ENCODE results near the gene BEX3. TPM values are rescaled to one million over a fixed set of nuclear protein-coding genes. Genes with fewer than 3 reads are reported as not detected.

Gene BEX3
- total and polyA plus RNA-seq, 2 experiments from 2014 or later = 427 to 714 TPM

DNA sequence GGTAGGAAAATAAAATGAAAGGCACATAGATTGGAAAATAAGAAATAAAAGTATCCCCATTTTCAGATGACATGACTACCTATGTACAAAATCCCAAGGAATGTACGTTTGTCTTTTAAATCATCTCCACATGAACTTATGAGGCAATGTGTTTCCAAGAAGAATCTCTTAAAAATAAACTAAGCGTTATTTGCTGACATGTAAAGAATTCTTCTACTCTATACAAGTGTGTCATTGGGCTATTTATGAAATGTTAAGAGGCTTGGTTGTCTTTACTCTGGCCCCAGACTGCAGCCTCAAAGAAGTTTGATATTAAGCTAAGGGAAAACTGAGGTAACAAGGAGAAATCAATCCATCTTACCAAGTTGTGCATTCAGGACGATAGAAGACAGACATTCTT is 17.1 kb downstream of the BEX3 start:
- Mint-ChIP-seq H3K4me1 (peaks cover 4% of the 10 kb centered on the region; the same call in 2 of the 3 replicates), H3K9me3 (no peaks in the 10 kb centered on the region), H3K27ac (no peak overlapping the region), H3K4me3 (no peak overlapping the region), H3K27me3 (ENCODE audit: insufficient read depth, low read depth, poor library complexity) (peaks cover 3% of the 10 kb centered on the region), H3K36me3 (ENCODE audit: low read depth) (no peaks in the 10 kb centered on the region)
- TF ChIP-seq ZNF114 (CRISPR knock-in tag; IDR thresholded peaks at IDR 0.05) (no peak), EZH2phosphoT487 (IDR thresholded peaks at IDR 0.05; ENCODE audit: unreplicated experiment) (no peak), STAT1 (IDR thresholded peaks at IDR 0.05; ENCODE audit: unreplicated experiment) (no peak), JUNB (IDR thresholded peaks at IDR 0.05; ENCODE audit: unreplicated experiment) (no peak), POLR2AphosphoS5 (IDR thresholded peaks at IDR 0.05; ENCODE audit: low read depth) (no peak), EZH2 (IDR thresholded peaks at IDR 0.05; ENCODE audit: low read depth, unreplicated experiment) (no peak), ZNF331 (CRISPR knock-in tag; IDR thresholded peaks at IDR 0.05; ENCODE audit: low read depth) (no peak), NANOG (IDR thresholded peaks at IDR 0.05; ENCODE audit: borderline replicate concordance) (no peak), CREB1 (CRISPR knock-in tag; IDR thresholded peaks at IDR 0.05; ENCODE audit: low read depth) (no peak)
- TF ChIP-seq, protein P1, sequence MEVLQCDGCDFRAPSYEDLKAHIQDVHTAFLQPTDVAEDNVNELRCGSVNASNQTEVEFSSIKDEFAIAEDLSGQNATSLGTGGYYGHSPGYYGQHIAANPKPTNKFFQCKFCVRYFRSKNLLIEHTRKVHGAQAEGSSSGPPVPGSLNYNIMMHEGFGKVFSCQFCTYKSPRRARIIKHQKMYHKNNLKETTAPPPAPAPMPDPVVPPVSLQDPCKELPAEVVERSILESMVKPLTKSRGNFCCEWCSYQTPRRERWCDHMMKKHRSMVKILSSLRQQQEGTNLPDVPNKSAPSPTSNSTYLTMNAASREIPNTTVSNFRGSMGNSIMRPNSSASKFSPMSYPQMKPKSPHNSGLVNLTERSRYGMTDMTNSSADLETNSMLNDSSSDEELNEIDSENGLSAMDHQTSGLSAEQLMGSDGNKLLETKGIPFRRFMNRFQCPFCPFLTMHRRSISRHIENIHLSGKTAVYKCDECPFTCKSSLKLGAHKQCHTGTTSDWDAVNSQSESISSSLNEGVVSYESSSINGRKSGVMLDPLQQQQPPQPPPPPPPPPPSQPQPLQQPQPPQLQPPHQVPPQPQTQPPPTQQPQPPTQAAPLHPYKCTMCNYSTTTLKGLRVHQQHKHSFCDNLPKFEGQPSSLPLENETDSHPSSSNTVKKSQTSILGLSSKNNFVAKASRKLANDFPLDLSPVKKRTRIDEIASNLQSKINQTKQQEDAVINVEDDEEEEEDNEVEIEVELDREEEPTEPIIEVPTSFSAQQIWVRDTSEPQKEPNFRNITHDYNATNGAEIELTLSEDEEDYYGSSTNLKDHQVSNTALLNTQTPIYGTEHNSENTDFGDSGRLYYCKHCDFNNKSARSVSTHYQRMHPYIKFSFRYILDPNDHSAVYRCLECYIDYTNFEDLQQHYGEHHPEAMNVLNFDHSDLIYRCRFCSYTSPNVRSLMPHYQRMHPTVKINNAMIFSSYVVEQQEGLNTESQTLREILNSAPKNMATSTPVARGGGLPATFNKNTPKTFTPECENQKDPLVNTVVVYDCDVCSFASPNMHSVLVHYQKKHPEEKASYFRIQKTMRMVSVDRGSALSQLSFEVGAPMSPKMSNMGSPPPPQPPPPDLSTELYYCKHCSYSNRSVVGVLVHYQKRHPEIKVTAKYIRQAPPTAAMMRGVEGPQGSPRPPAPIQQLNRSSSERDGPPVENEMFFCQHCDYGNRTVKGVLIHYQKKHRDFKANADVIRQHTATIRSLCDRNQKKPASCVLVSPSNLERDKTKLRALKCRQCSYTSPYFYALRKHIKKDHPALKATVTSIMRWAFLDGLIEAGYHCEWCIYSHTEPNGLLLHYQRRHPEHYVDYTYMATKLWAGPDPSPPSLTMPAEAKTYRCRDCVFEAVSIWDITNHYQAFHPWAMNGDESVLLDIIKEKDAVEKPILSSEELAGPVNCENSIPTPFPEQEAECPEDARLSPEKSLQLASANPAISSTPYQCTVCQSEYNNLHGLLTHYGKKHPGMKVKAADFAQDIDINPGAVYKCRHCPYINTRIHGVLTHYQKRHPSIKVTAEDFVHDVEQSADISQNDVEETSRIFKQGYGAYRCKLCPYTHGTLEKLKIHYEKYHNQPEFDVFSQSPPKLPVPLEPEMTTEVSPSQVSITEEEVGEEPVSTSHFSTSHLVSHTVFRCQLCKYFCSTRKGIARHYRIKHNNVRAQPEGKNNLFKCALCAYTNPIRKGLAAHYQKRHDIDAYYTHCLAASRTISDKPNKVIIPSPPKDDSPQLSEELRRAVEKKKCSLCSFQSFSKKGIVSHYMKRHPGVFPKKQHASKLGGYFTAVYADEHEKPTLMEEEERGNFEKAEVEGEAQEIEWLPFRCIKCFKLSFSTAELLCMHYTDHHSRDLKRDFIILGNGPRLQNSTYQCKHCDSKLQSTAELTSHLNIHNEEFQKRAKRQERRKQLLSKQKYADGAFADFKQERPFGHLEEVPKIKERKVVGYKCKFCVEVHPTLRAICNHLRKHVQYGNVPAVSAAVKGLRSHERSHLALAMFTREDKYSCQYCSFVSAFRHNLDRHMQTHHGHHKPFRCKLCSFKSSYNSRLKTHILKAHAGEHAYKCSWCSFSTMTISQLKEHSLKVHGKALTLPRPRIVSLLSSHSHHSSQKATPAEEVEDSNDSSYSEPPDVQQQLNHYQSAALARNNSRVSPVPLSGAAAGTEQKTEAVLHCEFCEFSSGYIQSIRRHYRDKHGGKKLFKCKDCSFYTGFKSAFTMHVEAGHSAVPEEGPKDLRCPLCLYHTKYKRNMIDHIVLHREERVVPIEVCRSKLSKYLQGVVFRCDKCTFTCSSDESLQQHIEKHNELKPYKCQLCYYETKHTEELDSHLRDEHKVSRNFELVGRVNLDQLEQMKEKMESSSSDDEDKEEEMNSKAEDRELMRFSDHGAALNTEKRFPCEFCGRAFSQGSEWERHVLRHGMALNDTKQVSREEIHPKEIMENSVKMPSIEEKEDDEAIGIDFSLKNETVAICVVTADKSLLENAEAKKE (CRISPR knock-in tag; IDR thresholded peaks at IDR 0.05) = no peak
- TF ChIP-seq, protein P2, sequence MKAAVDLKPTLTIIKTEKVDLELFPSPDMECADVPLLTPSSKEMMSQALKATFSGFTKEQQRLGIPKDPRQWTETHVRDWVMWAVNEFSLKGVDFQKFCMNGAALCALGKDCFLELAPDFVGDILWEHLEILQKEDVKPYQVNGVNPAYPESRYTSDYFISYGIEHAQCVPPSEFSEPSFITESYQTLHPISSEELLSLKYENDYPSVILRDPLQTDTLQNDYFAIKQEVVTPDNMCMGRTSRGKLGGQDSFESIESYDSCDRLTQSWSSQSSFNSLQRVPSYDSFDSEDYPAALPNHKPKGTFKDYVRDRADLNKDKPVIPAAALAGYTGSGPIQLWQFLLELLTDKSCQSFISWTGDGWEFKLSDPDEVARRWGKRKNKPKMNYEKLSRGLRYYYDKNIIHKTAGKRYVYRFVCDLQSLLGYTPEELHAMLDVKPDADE (IDR thresholded peaks at IDR 0.05) = no peak
- TF ChIP-seq, protein P3, sequence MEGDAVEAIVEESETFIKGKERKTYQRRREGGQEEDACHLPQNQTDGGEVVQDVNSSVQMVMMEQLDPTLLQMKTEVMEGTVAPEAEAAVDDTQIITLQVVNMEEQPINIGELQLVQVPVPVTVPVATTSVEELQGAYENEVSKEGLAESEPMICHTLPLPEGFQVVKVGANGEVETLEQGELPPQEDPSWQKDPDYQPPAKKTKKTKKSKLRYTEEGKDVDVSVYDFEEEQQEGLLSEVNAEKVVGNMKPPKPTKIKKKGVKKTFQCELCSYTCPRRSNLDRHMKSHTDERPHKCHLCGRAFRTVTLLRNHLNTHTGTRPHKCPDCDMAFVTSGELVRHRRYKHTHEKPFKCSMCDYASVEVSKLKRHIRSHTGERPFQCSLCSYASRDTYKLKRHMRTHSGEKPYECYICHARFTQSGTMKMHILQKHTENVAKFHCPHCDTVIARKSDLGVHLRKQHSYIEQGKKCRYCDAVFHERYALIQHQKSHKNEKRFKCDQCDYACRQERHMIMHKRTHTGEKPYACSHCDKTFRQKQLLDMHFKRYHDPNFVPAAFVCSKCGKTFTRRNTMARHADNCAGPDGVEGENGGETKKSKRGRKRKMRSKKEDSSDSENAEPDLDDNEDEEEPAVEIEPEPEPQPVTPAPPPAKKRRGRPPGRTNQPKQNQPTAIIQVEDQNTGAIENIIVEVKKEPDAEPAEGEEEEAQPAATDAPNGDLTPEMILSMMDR (conservative IDR thresholded peaks at IDR 0.05; ENCODE audit: low read depth in 2 of 2) = no peak
- TF ChIP-seq, protein P4, sequence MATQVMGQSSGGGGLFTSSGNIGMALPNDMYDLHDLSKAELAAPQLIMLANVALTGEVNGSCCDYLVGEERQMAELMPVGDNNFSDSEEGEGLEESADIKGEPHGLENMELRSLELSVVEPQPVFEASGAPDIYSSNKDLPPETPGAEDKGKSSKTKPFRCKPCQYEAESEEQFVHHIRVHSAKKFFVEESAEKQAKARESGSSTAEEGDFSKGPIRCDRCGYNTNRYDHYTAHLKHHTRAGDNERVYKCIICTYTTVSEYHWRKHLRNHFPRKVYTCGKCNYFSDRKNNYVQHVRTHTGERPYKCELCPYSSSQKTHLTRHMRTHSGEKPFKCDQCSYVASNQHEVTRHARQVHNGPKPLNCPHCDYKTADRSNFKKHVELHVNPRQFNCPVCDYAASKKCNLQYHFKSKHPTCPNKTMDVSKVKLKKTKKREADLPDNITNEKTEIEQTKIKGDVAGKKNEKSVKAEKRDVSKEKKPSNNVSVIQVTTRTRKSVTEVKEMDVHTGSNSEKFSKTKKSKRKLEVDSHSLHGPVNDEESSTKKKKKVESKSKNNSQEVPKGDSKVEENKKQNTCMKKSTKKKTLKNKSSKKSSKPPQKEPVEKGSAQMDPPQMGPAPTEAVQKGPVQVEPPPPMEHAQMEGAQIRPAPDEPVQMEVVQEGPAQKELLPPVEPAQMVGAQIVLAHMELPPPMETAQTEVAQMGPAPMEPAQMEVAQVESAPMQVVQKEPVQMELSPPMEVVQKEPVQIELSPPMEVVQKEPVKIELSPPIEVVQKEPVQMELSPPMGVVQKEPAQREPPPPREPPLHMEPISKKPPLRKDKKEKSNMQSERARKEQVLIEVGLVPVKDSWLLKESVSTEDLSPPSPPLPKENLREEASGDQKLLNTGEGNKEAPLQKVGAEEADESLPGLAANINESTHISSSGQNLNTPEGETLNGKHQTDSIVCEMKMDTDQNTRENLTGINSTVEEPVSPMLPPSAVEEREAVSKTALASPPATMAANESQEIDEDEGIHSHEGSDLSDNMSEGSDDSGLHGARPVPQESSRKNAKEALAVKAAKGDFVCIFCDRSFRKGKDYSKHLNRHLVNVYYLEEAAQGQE (IDR thresholded peaks at IDR 0.05; ENCODE audit: unreplicated experiment) = no peak
- Histone ChIP-seq H3K36me3 (ENCODE audit: insufficient read depth) (no peaks in the 10 kb centered on the region), H3K79me2 (replicated peaks; ENCODE audit: insufficient read depth) (no peaks in the 10 kb centered on the region), H3K4me2 (no peak overlapping the region), H3K27ac (ENCODE audit: low read depth) (no peak overlapping the region), H3F3A (replicated peaks; ENCODE audit: low read depth) (no peaks in the 10 kb centered on the region), H2AFZ (no peak overlapping the region), H3K4me1 (ENCODE audit: insufficient read depth) (no peaks in the 10 kb centered on the region; the same call in 1 of the 2 replicates), H3K4me3 (no peak overlapping the region), H3K9me2 (ENCODE audit: insufficient read depth) (no peaks in the 10 kb centered on the region), H3K27me3 (ENCODE audit: insufficient read depth) (no peaks in the 10 kb centered on the region), H4K20me1 (replicated peaks; ENCODE audit: insufficient read depth) (no peaks in the 10 kb centered on the region)
- ATAC-seq (no peak), DNase-seq (ENCODE audit: low spot score) (no peak)

Measured in GM23338 (cell line).